Fibroblast of villous mesenchyme (primary cell): ENCODE data around the gene PTN. TPM values are rescaled to one million over a fixed set of nuclear protein-coding genes. Genes with fewer than 3 reads are reported as not detected.

Experiments
- DNase-seq: peaks from one replicate; pipeline ENCODE4 v3.0.0-alpha.2; 2010; ENCODE audit warnings: low read depth
- H3K4me3 ChIP-seq: 2 replicates; pipeline ENCODE4 v1.5.1; 2011; ENCODE audit warnings: low read depth, mild to moderate bottlenecking, low read length
- CTCF ChIP-seq: IDR thresholded peaks from 2 replicates; pipeline ENCODE4 v1.5.1; 2012; ENCODE audit warnings: low read depth, mild to moderate bottlenecking, low read length; ENCODE audit not compliant: insufficient read depth
- total RNA-seq: library from RNA; depleted of rRNA; stranded (reverse); fragments of >200 nt; gene quantifications from 2 replicates; pipeline ENCODE4 v1.2.3, GENCODE V29; 2012

Gene PTN
- total RNA-seq, 1 donor = 9.1 TPM

GRCh38 chr7:137304624-137305235, 38.8 kb downstream of the PTN start:
- no peak for TF ChIP-seq CTCF
- H3K4me3 ChIP-seq = no peak overlapping the region
- DNase-seq = no peak

GRCh38 chr7:137304165-137304564, 39.4 kb downstream of the PTN start:
- no peak for DNase-seq
- TF ChIP-seq CTCF = no peak
- H3K4me3 ChIP-seq = no peak overlapping the region

GRCh38 chr7:137302081-137302480, 41.5 kb downstream of the PTN start:
- no peak overlapping the region for H3K4me3 ChIP-seq
- no peak for DNase-seq
- no peak for TF ChIP-seq CTCF

- no peak for TF ChIP-seq CTCF
- no peak overlapping the region for H3K4me3 ChIP-seq
- no peak for DNase-seq
Observed at GRCh38 chr7:137298464-137298794, 45.1 kb downstream of the PTN start.

GRCh38 chr7:137297551-137298463, 45.7 kb downstream of the PTN start:
- DNase-seq = no peak
- no peak for TF ChIP-seq CTCF
- H3K4me3 ChIP-seq = no peak overlapping the region

- no peak for TF ChIP-seq CTCF
- no peak for DNase-seq
- H3K4me3 ChIP-seq = no peak overlapping the region
Observed at GRCh38 chr7:137296576-137296975, 47.0 kb downstream of the PTN start.
